ENCODE measurements around the gene DDX42.

DNA sequence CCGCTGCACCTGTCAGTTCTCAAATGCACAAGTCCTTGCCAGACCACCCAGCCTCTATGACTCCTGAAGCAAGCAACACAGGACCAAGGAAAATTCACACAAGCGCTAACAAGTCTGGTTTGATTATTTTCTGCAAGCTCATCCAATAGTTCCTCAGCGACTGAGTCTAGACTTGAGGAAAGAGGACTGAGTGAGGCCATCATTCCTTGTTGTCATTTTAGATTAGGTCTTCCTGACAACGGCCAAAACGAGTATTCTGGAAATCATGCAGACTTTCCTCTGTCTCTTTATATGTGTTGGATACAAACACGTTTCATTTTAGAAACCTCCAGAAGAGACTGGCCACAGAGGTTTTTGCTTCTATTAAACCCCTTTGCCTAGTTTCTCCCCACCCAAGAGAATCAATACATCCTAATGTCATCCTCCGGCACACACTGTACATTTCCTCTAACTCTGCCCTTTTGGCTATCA, 1.1 kb upstream of the DDX42 start:
- TF ChIP-seq, protein P1, sequence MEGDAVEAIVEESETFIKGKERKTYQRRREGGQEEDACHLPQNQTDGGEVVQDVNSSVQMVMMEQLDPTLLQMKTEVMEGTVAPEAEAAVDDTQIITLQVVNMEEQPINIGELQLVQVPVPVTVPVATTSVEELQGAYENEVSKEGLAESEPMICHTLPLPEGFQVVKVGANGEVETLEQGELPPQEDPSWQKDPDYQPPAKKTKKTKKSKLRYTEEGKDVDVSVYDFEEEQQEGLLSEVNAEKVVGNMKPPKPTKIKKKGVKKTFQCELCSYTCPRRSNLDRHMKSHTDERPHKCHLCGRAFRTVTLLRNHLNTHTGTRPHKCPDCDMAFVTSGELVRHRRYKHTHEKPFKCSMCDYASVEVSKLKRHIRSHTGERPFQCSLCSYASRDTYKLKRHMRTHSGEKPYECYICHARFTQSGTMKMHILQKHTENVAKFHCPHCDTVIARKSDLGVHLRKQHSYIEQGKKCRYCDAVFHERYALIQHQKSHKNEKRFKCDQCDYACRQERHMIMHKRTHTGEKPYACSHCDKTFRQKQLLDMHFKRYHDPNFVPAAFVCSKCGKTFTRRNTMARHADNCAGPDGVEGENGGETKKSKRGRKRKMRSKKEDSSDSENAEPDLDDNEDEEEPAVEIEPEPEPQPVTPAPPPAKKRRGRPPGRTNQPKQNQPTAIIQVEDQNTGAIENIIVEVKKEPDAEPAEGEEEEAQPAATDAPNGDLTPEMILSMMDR (IDR thresholded peaks at IDR 0.05), result no peak
- TF ChIP-seq POLR2A (IDR thresholded peaks at IDR 0.05), result no peak
